NCI-H1092 (cell line): ENCODE results near the gene HAAO.
"Not testable (repeated sequence)": the region's sequence is repeated elsewhere in the genome, so short reads cannot be mapped to it uniquely, and the experiment has no call there.

ENCODE experiments used
- DNase-seq: peaks from one replicate; lab custom pipeline; 2025; lab: John Stamatoyannopoulos, UW

Gene HAAO

DNA sequence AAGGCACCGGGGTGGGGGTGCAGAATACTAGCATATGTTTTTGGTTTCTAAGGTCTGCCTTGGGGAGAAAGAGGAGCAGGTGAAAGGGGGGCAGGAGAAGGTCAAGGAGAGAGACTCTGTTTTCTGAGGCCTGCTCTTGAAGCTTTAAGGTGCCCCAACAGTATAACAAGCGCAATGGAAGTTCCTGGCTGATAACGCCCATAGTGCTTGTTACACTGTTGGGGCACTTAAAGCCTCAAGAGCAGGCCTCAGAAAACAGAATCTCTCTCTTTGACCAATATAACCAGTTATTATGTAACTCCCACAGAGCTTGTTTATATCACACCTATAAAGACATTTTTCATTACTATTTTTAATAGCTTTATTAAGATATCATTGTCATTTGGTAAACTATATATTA lies 45.0 kb downstream of the HAAO start:
- DNase-seq: no peak

DNA sequence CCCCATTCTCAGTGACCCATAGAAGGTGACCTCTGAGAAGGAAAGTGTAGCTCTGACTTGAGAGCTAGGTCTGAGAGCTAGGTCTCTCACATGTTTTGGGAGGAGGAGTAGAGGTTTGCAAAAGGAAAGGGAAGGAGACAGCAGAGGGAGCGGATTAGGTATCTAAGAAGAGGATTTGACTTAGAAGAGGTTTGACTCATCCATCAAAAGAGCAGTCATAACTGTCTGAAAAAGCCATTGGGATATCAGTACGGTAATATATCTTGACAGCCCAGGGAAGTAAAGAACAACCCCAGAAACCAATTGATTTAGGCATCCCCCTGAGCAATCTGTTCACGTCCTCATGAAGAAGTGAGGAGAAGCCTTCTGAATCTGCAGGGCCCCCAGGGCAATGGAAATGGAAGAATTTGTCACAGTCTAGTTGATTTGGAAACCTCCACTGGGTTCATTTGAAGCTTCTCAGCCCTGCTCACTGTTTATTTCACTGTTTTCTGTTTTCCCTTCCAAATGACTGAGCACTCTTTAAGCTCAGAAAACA lies 47.8 kb downstream of the HAAO start:
- DNase-seq: no peak

DNA sequence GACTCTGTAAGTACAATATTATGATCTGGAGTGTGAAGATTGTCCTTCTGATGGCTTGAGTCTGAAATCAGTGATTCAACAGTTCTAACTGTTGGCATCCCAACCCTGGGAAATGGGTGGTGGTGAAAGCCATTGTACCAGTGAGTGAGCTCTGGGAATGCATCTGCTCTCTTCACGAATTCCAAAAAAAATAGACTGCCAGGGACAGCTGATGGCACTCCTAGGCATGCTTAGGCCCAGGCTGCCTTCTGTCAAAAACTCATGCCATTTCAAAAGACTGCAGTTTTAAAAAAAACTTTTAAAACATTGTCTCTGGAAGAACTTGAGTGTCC lies 48.8 kb downstream of the HAAO start:
- DNase-seq: no peak

DNA sequence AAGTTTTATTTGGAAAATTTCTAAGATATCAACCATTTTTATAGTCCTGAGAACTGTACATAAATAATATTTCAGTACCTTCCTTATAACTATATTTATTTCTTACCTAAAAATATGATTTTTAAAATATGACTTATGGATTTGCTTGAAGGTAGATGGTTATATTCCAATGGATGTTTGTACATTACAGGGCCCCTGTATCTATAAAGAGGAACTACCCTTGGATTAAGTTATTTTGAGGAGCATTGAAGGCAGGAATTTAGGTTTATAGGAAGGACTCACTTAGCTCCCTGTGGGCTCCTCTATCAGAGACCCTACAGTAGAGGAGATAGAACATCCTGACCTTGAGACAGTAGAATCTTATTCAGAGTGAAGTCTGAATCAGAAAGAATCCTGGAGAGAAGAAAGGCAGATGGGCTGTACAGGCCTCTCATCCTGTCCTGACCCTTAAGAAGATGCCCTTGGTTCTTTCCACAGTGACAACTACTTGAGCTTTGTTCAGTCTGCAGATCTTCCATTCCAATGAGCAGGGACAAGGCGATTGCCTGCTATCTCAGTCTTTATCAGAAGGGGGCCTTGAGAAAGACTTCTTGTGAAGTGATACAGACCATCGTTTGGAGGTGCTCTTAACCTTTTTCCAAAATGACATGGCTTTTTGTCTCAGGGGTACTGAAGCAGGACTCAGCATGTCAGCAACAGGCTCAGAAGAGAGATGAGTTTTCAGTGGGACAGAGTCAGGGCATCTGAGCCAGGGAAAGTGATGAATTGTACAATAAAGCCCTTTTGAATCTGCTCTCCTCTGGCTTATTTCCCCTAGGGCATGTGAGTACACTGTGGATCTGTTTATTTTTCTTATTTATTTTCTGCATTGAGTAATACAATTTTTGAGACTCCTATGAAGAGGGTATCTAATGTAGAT lies 49.4 kb downstream of the HAAO start:
- no peak for DNase-seq

DNA sequence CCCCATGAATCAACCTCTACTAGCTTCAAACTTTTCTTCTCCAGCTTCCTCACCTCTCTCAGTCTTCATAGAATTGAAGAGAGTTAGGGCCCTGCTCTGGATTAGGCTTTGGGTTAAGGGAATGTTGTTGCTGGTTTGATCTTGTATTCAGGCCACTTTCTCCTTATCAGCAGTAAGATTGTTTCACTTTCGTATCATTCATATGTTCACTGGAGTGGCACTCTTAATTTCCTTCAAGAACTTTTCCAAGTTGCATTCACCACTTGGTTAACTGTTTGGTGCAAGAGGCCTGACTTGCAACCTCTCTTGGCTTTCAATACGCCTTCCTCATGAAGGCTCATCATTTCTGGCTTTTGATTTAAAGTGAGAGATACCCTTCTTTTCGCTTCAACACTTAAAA lies 51.2 kb downstream of the HAAO start:
- DNase-seq: no peak

DNA sequence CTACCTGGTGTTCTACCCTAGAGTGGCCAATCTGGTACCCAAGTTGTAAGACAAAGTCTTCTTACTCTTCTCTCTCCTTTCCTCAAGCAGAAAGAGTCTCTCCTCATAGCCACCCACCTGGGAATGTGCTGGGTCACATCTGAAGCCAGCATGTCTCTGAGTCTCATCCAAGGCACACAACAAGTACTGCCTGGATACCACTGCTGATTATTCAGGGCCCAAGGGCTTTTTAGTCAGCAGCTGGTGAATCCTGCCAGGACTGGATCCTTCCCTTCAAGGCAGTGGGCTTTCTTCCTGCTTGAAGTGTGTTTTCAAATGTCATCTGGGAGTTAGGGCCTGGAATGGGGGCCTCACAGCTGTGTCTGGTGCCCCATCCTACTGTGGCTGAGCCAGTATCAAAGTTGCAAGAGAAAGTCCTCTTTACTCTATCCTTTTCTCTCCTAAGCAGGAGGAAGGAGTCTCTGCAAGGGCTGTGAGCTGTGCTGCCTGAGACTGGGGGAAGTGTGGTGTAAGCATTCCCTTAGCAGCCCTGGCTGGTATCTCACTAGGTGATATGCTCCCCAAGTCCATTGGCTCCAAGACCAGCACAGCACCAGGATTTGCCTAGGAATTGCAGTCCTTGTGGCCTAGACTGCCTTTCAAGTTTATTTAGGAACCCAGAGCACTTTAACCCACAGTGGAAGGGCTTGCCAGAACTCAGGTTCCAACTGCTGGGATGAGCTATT lies 55.6 kb downstream of the HAAO start:
- no peak for DNase-seq

DNA sequence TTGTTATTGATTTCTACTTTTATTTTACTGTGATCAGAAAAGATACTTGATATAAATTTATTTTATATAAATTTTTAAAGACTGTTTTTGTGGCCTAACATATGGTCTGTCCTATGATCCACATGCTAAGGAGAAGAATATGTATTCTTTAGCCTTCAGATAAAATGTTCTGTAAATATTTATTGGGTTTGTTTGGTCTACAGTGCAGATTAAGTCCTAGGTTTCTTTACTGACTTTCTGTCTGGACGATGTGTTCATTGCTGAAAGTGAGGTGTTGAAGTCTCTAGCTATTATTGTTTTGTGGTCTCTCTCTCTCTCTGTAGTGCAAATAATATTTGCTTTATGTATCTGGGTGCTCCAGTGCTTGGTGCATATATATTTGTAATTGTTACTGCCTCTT lies 58.5 kb downstream of the HAAO start:
- no peak for DNase-seq

DNA sequence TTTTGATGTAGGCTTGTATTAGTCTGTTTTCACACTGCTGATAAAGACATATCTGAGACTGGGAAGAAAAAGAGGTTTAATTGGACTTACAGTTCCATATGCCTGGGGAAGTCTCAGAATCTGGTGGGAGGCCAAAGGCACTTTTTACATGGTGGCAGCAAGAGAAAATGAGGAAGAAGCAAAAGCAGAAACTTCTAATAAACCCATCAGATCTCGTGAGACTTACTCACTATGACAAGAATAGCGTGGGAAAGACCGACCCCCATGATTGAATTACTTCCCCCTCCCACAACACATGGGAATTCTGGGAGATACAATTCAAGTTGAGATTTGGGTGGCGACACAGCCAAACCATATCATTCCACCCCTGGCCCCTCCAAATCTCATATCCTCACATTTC lies 61.1 kb downstream of the HAAO start:
- DNase-seq: not testable (repeated sequence)

DNA sequence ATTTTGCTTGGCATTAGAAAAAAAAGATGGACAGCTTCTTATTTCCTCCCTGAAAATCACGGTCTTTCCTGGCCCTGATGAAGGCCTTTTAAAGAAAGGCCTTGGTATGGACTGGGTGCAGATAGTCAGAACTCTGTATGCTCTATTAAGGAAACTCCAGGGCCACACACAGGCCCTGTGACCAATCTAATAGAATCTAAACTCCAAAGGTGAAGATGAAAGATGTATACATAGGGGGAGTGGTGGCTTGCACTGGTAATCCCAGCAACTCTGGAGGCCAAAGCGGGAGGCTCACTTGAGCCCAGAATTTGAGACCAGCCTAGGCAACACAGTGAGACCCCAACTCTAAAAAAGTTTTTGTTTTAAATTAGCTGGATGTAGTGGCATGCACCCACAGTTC lies 65.7 kb downstream of the HAAO start:
- DNase-seq: no peak

DNA sequence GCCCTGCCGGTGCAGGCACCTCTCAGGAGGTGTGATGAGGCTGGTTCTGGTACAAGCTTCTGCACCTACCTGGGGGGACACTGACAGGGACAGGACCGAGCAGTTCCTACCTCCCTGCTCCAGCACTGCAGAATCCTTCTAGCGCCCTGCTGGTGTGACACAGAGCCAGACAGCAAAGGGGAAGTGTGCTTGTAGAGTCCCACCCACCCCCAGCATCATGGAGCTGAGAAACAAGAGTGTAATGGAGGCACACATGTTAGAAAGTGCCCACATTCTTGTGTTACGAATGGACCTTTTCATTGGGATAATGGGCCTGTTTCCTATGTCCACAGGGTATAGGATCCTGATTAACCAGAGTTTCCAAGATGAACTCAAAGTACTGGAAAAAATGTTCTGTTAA lies 66.7 kb downstream of the HAAO start:
- DNase-seq: no peak

DNA sequence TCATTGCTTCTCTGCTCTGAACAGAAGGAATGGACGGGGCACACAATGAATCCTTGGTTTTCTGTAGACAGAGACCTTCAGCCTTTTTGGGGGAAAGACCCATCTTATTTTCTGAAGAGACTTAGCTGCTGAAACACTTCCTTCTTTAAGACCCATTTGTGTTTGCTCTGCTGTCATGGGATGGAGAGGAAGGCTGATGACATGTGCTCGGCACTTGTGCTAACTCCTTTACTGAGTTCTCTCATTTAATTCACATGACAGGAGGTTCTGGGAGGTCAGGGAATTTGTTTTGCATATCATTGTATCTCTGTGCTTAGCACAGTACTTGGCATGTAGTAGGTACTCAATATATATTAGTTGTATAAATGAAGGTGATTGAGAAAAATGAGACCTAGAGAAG lies 67.5 kb downstream of the HAAO start:
- no peak for DNase-seq

DNA sequence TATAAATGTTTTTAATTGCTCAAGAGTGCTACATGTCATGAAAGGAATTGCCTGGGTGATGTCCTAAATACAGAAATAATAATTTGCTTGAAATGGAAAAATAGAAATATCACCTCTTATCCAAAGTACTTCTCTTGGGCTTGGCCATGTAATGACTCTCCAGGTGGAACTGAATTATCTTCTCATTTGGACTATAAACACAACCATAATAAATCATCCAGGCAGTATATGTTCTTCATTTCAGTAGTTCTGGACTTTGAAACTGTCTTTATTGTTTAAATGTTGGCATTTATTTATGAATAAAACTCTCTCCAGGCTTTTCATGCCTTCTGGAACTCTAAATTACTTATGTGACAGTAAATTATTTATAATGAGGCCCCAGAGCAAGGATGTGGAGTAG lies 68.9 kb downstream of the HAAO start:
- DNase-seq: no peak

DNA sequence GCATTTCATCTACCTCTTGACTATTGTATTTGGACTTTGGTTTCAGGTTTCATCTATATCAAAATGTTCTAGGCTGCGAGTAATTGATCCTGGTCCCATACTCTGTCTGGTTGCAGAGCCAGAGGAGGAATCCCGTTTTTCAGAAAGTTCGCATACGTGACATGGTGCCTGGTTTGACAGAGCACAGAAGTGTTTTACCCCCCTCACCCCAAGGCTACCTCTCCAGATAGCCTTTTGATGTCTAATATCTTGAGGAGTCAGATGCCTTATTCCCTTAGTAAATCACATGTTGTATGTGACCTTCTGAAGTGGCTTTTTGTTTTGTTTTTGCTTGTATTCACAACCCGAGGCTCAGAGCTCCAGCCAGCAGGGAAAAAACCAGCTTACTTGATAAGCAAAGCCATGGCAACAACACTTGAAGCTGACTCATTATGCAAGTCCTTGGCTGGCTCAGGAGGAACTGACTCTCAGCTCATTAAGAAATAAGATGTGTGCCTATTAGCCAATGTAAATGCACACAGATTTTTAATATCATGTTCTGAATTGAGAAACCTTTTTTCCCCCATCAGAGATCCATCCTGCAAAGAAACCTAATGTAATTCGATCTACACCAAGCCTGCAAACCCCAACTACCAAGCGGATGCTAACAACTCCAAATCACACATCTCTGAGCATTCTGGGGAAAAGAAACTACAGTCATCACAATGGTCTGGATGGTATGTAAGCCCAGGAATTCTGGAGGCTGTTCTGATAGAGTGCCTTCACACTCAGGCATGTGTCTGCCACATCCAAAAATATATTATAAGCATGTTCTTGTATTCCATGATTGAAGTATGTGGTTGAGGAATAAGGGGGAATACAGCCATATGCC lies 69.8 kb downstream of the HAAO start:
- peak; percentile 2 for DNase-seq

DNA sequence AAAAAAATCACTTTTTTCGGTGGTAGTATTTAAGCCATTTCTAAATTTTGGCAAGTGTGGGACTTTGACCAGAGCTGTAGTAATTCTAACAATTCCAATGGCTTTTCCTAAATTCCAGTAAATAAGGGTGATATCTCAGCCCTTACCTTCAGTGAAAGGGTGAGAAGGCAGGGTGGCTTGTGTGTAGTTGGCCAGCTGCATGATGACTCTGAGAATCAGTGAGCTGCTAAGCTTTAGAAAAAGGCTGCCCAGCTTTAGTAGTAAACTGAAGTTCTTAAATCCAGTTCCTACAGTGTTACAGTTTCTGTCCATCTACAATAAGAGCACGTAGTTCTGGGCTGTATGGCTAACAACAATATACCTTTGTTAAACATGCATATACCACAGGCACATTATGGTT lies 70.5 kb downstream of the HAAO start:
- DNase-seq: no peak
